Measurements from ENCODE around the gene HSPG2.

The HSPG2 gene

DNA sequence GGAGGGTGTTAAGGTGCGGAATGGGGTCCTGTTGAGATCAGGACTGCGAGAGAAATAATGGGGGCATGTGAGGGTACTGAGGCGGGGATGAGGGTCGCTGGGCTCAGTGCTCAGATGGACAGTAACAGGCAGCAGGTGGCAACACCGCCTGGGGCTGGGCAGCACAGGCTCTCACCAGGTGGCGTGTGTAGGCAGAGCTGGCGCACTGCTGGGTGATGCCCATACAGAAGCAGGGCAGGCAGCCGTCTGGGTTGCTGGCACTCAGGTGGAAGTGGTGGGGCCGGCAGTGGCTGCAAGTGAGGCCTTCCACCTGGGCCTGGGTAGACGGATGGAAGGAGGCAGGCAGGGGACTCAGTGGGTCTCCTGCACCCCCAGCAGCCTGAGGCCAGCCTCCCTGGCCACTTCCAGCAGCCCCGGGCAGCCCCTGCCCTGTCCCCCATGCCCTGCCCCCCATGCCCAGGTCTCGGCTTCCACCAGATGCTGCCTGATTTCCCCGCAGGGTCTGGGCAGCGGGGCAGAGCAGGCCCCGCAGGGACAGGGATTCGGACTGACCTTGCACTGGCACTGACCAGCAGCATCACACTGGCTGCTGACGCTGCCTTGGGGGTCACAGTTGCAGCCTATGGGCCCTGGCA lies 64.5 kb downstream of the HSPG2 start:
- TF ChIP-seq POLR2A (IDR thresholded peaks at IDR 0.05; ENCODE audit: low read length) (no peak), GATA1 (IDR thresholded peaks at IDR 0.05; ENCODE audit: low read depth, low read length) (no peak)
- no peak for DNase-seq

DNA sequence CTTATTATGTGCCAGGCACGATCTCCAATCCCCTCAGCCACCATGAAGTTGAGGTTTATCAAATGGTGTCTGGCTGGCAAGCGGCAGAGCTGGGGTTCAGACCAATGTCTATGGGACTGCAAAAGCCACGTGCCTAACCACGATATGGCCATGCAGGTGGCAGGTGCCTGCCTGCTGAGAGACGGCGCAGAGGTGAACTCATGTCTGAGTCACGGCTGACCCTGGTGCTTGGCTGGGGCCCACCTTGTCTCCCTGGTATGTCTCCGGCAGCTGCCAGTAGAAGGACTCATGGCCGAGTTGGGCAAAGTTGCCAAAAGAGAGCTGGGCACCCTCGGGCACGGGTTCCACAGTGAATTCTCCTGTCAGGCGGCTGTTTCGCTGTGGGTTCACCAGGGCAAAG lies 65.2 kb downstream of the HSPG2 start:
- no peak for DNase-seq
- TF ChIP-seq GATA1 (IDR thresholded peaks at IDR 0.05; ENCODE audit: low read depth, low read length) (no peak), POLR2A (IDR thresholded peaks at IDR 0.05; ENCODE audit: low read length) (no peak)

- DNase-seq = no peak
- TF ChIP-seq GATA1 (IDR thresholded peaks at IDR 0.05; ENCODE audit: low read depth, low read length) (no peak), POLR2A (IDR thresholded peaks at IDR 0.05; ENCODE audit: low read length) (no peak)
Measured at GRCh38 chr1:21870611-21871010, 66.5 kb downstream of the HSPG2 start.

DNA sequence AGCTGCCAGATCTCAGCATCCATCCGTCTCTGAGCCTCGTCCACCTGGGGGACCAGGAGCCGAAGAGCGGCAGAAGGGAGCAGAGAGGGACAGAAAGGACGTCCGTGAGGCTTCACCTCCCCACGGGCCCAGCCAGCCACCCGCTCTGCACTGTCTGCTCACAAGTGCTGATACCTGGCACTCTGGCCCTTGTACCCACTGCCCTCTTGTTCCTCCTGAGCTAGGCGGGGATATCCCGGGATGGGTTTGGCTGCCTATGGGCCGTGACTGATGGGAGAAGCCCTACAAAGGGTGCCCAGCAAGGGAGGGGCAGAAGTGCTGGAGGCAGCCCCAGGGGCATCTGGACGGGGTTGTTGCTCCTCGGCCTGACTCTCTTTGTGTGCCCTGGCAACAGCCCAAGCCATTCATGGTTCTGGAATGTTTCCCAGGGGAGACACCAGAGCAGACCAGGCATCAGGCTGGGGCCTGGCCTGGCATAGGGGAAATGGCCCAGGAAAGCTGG lies 67.4 kb downstream of the HSPG2 start:
- TF ChIP-seq GATA1 (IDR thresholded peaks at IDR 0.05; ENCODE audit: low read depth, low read length) (no peak), POLR2A (IDR thresholded peaks at IDR 0.05; ENCODE audit: low read length) (no peak)
- DNase-seq = no peak

DNA sequence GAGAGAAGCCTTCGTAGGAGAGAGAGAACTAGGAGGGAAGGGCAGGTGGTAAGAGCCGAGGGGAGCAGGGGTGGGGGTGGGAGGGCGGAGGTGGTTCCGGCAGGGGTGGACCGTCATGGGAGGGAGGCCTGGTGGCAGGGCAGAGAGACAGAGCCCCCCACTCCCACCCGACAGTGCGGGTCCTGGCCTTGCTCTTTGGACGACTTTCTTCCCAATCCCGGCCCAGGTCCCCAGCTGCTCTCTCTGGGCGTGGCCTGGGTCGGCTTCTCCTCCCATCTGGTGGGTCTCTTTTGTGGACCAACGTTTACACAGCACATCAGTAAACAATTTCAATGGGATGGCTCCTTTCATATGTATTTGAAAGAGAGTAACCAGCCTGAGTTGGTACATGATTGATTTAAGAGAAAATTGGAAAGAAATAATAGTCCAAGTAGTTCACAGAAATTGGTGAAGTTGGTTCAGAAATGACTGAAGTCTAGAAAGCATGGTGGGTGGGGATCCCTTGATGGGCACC lies 68.1 kb downstream of the HSPG2 start:
- no peak for DNase-seq
- no peak for TF ChIP-seq POLR2A (IDR thresholded peaks at IDR 0.05; ENCODE audit: low read length)
- TF ChIP-seq GATA1 (IDR thresholded peaks at IDR 0.05; ENCODE audit: low read depth, low read length) = no peak

GRCh38 chr1:21868482-21868881 lies 68.6 kb downstream of the HSPG2 start:
- no peak for DNase-seq
- TF ChIP-seq GATA1 (IDR thresholded peaks at IDR 0.05; ENCODE audit: low read depth, low read length) (no peak), POLR2A (IDR thresholded peaks at IDR 0.05; ENCODE audit: low read length) (no peak)

DNA sequence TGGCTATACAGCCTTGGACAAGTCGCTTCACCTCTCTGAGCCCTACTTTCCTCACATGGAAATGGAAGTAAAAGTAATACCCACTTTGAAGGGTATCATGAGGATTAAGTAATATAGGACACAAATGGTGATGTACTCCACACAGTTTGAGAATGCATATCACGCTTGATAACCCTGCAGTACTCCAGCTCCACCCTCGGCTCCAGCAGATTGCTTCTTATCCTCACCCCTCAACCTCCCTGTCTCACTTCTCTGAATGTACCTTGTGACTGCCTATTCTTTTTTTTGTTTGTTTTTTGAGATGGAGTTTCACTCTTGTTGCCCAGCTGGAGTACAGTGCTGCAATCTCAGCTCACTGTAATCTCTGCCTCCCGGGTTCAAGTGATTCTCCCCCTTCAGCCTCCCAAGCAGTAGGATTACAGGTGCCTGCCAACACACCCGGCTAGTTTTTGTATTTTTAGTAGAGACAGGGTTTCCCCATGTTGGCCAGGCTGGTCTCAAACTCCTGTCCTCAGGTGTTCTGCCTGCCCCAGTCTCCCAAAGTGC lies 69.6 kb downstream of the HSPG2 start:
- peak in 1 of 2 experiments; percentile 65 for DNase-seq
- TF ChIP-seq GATA1 (IDR thresholded peaks at IDR 0.05; ENCODE audit: low read depth, low read length) (no peak), POLR2A (IDR thresholded peaks at IDR 0.05; ENCODE audit: low read length) (no peak)

- no peak for TF ChIP-seq GATA1 (IDR thresholded peaks at IDR 0.05; ENCODE audit: low read depth, low read length)
- TF ChIP-seq POLR2A (IDR thresholded peaks at IDR 0.05; ENCODE audit: low read length) = no peak
- no peak for DNase-seq
Measured at GRCh38 chr1:21866707-21867043, 70.4 kb downstream of the HSPG2 start.

GRCh38 chr1:21865943-21866706 lies 71.0 kb downstream of the HSPG2 start:
- TF ChIP-seq GATA1 (IDR thresholded peaks at IDR 0.05; ENCODE audit: low read depth, low read length) (peak; percentile 28), POLR2A (IDR thresholded peaks at IDR 0.05; ENCODE audit: low read length) (no peak)
- DNase-seq = peak; percentile 88 to 95

DNA sequence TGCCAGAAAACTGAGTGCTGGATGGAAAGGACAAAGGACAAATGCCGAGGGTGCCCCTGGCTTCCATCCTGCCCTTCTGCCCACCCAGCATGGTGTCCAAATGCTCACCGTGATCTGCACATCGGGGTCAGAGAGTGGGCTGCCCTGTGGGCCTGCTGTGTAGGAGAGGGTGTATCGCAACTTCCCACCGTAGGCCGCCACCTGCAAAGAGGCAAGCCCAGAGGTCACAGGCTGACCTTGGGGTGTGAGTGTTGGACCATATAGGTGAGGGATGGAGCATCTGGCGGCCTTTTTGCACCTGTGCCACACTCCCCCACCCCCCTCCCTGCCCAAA lies 71.5 kb downstream of the HSPG2 start:
- TF ChIP-seq GATA1 (IDR thresholded peaks at IDR 0.05; ENCODE audit: low read depth, low read length) (no peak), POLR2A (IDR thresholded peaks at IDR 0.05; ENCODE audit: low read length) (no peak)
- DNase-seq = no peak

GRCh38 chr1:21864730-21865129 lies 72.4 kb downstream of the HSPG2 start:
- DNase-seq = no peak
- TF ChIP-seq POLR2A (IDR thresholded peaks at IDR 0.05; ENCODE audit: low read length) (no peak), GATA1 (IDR thresholded peaks at IDR 0.05; ENCODE audit: low read depth, low read length) (no peak)

DNA sequence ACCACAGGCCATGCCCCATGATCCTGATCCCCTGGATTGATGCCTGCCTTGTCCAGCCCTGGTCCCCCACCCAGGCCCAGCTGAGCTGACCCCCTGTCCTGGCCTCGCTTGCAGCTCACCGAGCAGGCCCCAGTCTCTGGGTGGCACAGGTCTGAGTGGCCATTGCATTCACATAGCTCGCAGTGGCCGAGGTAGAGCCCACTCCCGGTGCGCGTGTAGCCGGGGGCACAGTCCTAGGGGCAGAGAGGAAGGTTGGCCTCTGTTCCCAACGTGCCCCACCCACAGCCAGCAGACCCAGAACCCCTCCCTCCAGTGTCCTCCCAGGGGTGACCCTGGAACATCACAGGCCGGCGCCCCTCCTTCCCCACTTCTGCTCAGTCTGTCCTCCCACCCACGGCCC lies 73.1 kb downstream of the HSPG2 start:
- no peak for DNase-seq
- TF ChIP-seq POLR2A (IDR thresholded peaks at IDR 0.05; ENCODE audit: low read length) = no peak
- no peak for TF ChIP-seq GATA1 (IDR thresholded peaks at IDR 0.05; ENCODE audit: low read depth, low read length)

- no peak for DNase-seq
- no peak for TF ChIP-seq GATA1 (IDR thresholded peaks at IDR 0.05; ENCODE audit: low read depth, low read length)
- no peak for TF ChIP-seq POLR2A (IDR thresholded peaks at IDR 0.05; ENCODE audit: low read length)
Measured at GRCh38 chr1:21861602-21862429, 75.3 kb downstream of the HSPG2 start.

- TF ChIP-seq POLR2A (IDR thresholded peaks at IDR 0.05; ENCODE audit: low read length) (no peak), GATA1 (IDR thresholded peaks at IDR 0.05; ENCODE audit: low read depth, low read length) (no peak)
Measured at GRCh38 chr1:21860971-21861370, 76.1 kb downstream of the HSPG2 start.

More at GRCh38 chr1:21860971-21861370, 76.1 kb downstream of the HSPG2 start:
- peak in 1 of 2 experiments; percentile 29 for DNase-seq
